Pancreas (tissue), 10 donors: ENCODE measurements around the gene CLDN11. TPM values are rescaled to one million over a fixed set of nuclear protein-coding genes. Genes with fewer than 3 reads are reported as not detected.
A peak's percentile ranks its signal among the peaks of the same experiment; 100 is the strongest.

ENCODE experiments used
- ATAC-seq, 4 donors: fragments of 200-7000 bp; cut with Tn5 transposase; one replicate each; pipeline versions ENCODE4 v1.8.0 to v1.9.1; 2020; ENCODE audit warnings: mild to moderate bottlenecking in 4 of 4, moderate library complexity in 4 of 4
- DNase-seq, 6 donors: peaks; one replicate each; pipeline ENCODE4 v3.0.0-alpha.2; 2020
- FAIRE-seq: peaks from 2 replicates; lab custom pipeline; 2012; peaks lifted over from hg19 to GRCh38; lab: Jason Lieb, UNC
- H3K27ac ChIP-seq, 4 donors: fragments of 200-600 bp; sonication (generic); 1 replicate in 3 of 4; 2 replicates in 1 of 4; pipeline versions ENCODE4 v1.5.0 to v1.8.0; 2020
- H3K27me3 ChIP-seq, 4 donors: fragments of 200-600 bp; one replicate each; pipeline ENCODE4 v1.8.0; 2021
- H3K36me3 ChIP-seq, 3 donors: fragments of 200-600 bp; sonication (generic) in 1 of 3; one replicate each; pipeline versions ENCODE4 v1.5.0 to v1.8.0; 2020 to 2021
- H3K4me1 ChIP-seq, 3 donors: fragments of 200-600 bp; one replicate each; pipeline ENCODE4 v1.8.0; 2021
- H3K4me3 ChIP-seq, 4 donors: fragments of 200-600 bp; sonication (generic) in 2 of 4; one replicate each; pipeline versions ENCODE4 v1.5.0 to v1.8.0; 2020 to 2021
- H3K9me3 ChIP-seq, 4 donors: fragments of 200-600 bp; one replicate each; pipeline ENCODE4 v1.8.0; 2021
- CTCF ChIP-seq, 4 donors: fragments of 200-600 bp; sonication (generic) in 3 of 4; IDR thresholded peaks; one replicate each; pipeline versions ENCODE4 v1.5.0 to v1.8.0; 2021; ENCODE audit warnings: antibody characterized with exemption in 4 of 4
- WGBS, 2 donors: extraction: QIAGEN DNeasy Blood & Tissue Kit; methylation state at CpG; one replicate each; pipeline ENCODE4 v1.1.7; 2013; 5-methylcytosine and 5-hydroxymethylcytosine counted together
- intact Hi-C, 3 donors: fragments of 100-400 bp; cut with DNase I; formaldehyde crosslinking; loops; one replicate each; pipeline versions ENCODE4 v1.11.1 to v1.14.2; 2022
- polyA plus RNA-seq, 2 donors: library from polyadenylated mRNA; stranded (reverse); fragments of 200-250 nt; gene quantifications; one replicate each; pipeline ENCODE4 v1.2.3, GENCODE V29; 2013
- total RNA-seq, 6 donors: library from RNA; stranded (reverse); fragmentation: NEBNext Ultra II Directional in 4 of 6; extraction: Animal tissue kit (Norgen Biotek cat#: 25700) in 4 of 6; gene quantifications; one replicate each; pipeline versions ENCODE4 v1.2.1 to v1.2.4, GENCODE V29; 2021 to 2023
- donor health status: healthy with polysubstance abuse.
- donor health status: DM: no; HTN: no; CAD: no; lungs with moderate emphysema.
- donor health status: DM: no; HTN: no; CAD: no.
- donor health status: control.
- donor health status: control.
- donor health status: Bipolar disorder and iron deficiency.
- donor health status: DM: yes; HTN: yes; CAD: no.
- donor health status: DM: no; HTN: no; CAD: no.
- donor health status: DM: no; HTN: no; CAD: no.
- donor health status: DM: yes; HTN: yes; CAD: no.

CLDN11 gene
- total and polyA plus RNA-seq, 8 donors, result 0.38 to 2.3 (median 0.74) TPM

GRCh38 chr3:170437176-170437575 is 18.5 kb downstream of the CLDN11 start:
- intact Hi-C loops, result no loop called here

GRCh38 chr3:170437696-170438407 is 19.2 kb downstream of the CLDN11 start:
- Histone ChIP-seq H3K4me3 (no peak overlapping the region), H3K27ac (no peak overlapping the region), H3K9me3 (no peaks in the 10 kb centered on the region), H3K4me1 (no peaks in the 10 kb centered on the region), H3K36me3 (no peaks in the 10 kb centered on the region), H3K27me3 (no peaks in the 10 kb centered on the region)
- DNase-seq (no peak), ATAC-seq (peak in 1 of 4 donors; percentile 15), FAIRE-seq (no peak)
- 66 to 73% methylated on average over 10 of the region's 10 CpGs for WGBS, 2 donors
- TF ChIP-seq CTCF (IDR thresholded peaks at IDR 0.05), result no peak
- intact Hi-C loops, result no loop called here

More at GRCh38 chr3:170437176-170437575, 18.5 kb downstream of the CLDN11 start:
- no peaks in the 10 kb centered on the region for H3K27me3 ChIP-seq
- no peak for TF ChIP-seq CTCF (IDR thresholded peaks at IDR 0.05)
- H3K9me3 ChIP-seq, result no peaks in the 10 kb centered on the region
- H3K27ac ChIP-seq, result no peak overlapping the region
- DNase-seq, result no peak
- H3K4me3 ChIP-seq, result no peak overlapping the region
- no peak for ATAC-seq
- no peaks in the 10 kb centered on the region for H3K36me3 ChIP-seq
- no peaks in the 10 kb centered on the region for H3K4me1 ChIP-seq
- FAIRE-seq, result no peak
- WGBS, 2 donors, result 83 to 92% methylated on average over 4 of the region's 4 CpGs

- Histone ChIP-seq H3K27me3 (no peaks in the 10 kb centered on the region), H3K36me3 (no peaks in the 10 kb centered on the region), H3K9me3 (no peaks in the 10 kb centered on the region), H3K4me3 (no peak overlapping the region), H3K27ac (no peak overlapping the region), H3K4me1 (no peaks in the 10 kb centered on the region)
- no peak for TF ChIP-seq CTCF (IDR thresholded peaks at IDR 0.05)
- FAIRE-seq (peak; percentile 47), DNase-seq (no peak), ATAC-seq (no peak)
- intact Hi-C loops, result no loop called here
- WGBS, 2 donors, result 86 to 89% methylated on average over 1 of the region's 1 CpG
Observed at GRCh38 chr3:170438836-170439235, 20.2 kb downstream of the CLDN11 start.

- H3K27ac ChIP-seq, result no peak overlapping the region
- H3K9me3 ChIP-seq, result no peaks in the 10 kb centered on the region
- peak in 2 of 4 donors; percentile 57 to 58 for ATAC-seq
- DNase-seq, result no peak
- no peak for FAIRE-seq
- WGBS, 2 donors, result 87 to 100% methylated on average over 2 of the region's 2 CpGs
- intact Hi-C loops, result no loop called here
- H3K4me1 ChIP-seq, result no peaks in the 10 kb centered on the region
- H3K27me3 ChIP-seq, result no peaks in the 10 kb centered on the region
- TF ChIP-seq CTCF (IDR thresholded peaks at IDR 0.05), result no peak
- H3K4me3 ChIP-seq, result no peak overlapping the region
- no peaks in the 10 kb centered on the region for H3K36me3 ChIP-seq
Observed at GRCh38 chr3:170440344-170440743, 21.7 kb downstream of the CLDN11 start.

GRCh38 chr3:170441412-170441811 is 22.7 kb downstream of the CLDN11 start:
- intact Hi-C loops, result no loop called here
- no peak for TF ChIP-seq CTCF (IDR thresholded peaks at IDR 0.05)
- ATAC-seq (no peak), DNase-seq (no peak), FAIRE-seq (no peak)
- H3K4me3 ChIP-seq, result no peak overlapping the region
- no peaks in the 10 kb centered on the region for H3K4me1 ChIP-seq
- H3K9me3 ChIP-seq, result no peaks in the 10 kb centered on the region
- no peaks in the 10 kb centered on the region for H3K27me3 ChIP-seq
- H3K27ac ChIP-seq, result no peak overlapping the region
- WGBS, 2 donors, result 87 to 91% methylated on average over 4 of the region's 4 CpGs
- H3K36me3 ChIP-seq, result no peaks in the 10 kb centered on the region
